SU-DHL-6 (cell line): ENCODE measurements around the gene SPATC1L.

Experiments
- EZH2phosphoT487 ChIP-seq: fragments of 200-600 bp; sonication (generic), shearing (Covaris generic); conservative IDR thresholded peaks from 2 replicates; pipeline ENCODE4 v1.6.1; 2018; ENCODE audit warnings: mild to moderate bottlenecking, antibody characterized with exemption, low read length, moderate library complexity, mixed read lengths
- TF ChIP-seq, protein P1 (sequence below): fragments of 200-600 bp; sonication (generic); IDR thresholded peaks from one replicate; pipeline ENCODE4 v1.5.1; 2017; ENCODE audit warnings: antibody characterized with exemption, mild to moderate bottlenecking, low read length, moderate library complexity; ENCODE audit not compliant: insufficient read depth, poor library complexity, severe bottlenecking

DNA sequence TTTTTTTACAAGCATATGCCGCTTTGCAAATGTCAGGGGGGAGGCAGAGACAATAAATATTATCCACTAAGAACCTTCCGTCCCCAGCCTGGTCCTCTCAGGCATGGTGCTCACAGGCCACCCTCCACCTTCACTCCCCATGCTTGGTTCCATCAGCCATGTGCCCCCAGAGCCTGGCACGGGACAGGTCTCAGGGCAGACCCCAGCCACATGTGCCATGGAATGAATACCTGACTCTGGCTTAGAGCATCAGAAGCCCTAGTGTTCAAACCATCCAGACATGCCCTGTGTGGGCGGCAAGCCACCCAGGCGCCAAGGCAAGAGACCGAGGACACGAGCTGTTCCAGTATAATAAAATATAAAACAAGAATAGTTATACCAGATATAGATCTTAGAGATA lies 39.0 kb upstream of the SPATC1L start:
- TF ChIP-seq, protein P1, sequence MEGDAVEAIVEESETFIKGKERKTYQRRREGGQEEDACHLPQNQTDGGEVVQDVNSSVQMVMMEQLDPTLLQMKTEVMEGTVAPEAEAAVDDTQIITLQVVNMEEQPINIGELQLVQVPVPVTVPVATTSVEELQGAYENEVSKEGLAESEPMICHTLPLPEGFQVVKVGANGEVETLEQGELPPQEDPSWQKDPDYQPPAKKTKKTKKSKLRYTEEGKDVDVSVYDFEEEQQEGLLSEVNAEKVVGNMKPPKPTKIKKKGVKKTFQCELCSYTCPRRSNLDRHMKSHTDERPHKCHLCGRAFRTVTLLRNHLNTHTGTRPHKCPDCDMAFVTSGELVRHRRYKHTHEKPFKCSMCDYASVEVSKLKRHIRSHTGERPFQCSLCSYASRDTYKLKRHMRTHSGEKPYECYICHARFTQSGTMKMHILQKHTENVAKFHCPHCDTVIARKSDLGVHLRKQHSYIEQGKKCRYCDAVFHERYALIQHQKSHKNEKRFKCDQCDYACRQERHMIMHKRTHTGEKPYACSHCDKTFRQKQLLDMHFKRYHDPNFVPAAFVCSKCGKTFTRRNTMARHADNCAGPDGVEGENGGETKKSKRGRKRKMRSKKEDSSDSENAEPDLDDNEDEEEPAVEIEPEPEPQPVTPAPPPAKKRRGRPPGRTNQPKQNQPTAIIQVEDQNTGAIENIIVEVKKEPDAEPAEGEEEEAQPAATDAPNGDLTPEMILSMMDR: no peak
- TF ChIP-seq EZH2phosphoT487: no peak
